Neural cell (in vitro differentiated cells): ENCODE data around the gene PDK2.

Experiments
- CTCF ChIP-seq: fragments of 450-650 bp; IDR thresholded peaks from 2 replicates; pipeline ENCODE4 v1.5.1; 2014; ENCODE audit warnings: antibody characterized with exemption, mild to moderate bottlenecking, moderate library complexity; ENCODE audit not compliant: poor library complexity, severe bottlenecking
- EZH2 ChIP-seq: fragments of 200-600, 300-800 bp; shearing (Covaris generic), sonication (generic); IDR thresholded peaks from 2 replicates; pipeline ENCODE4 v1.6.1; 2014; ENCODE audit warnings: antibody characterized with exemption, low read length, borderline replicate concordance, mild to moderate bottlenecking; ENCODE audit not compliant: insufficient read depth, poor library complexity, severe bottlenecking
- TAF1 ChIP-seq: IDR thresholded peaks from 2 replicates; pipeline ENCODE4 v1.6.1; 2012; ENCODE audit warnings: low read depth

- TF ChIP-seq TAF1: no peak
- TF ChIP-seq CTCF: no peak
- TF ChIP-seq EZH2: no peak
Observed at GRCh38 chr17:50120475-50121253, 25.5 kb downstream of the PDK2 start.
